HepG2 (cell line): Measurements from ENCODE around the gene SPAAR.

Experiments used
- RFX5 ChIP-seq: IDR thresholded peaks from 2 replicates; pipeline ENCODE4 v1.6.1; 2011; ENCODE audit warnings: low read depth, low read length, improper control_type of control experiment
- ZBED4 ChIP-seq: sonication (generic); formaldehyde crosslinking; IDR thresholded peaks from 2 replicates; pipeline ENCODE4 v1.4.0; 2020; ENCODE audit warnings: missing genetic modification reagents, borderline replicate concordance
- ZNF331 ChIP-seq: sonication (generic); formaldehyde crosslinking; IDR thresholded peaks from 2 replicates; pipeline ENCODE4 v1.4.0; 2020; ENCODE audit warnings: missing genetic modification reagents
- ZNF383 ChIP-seq: sonication (generic); formaldehyde crosslinking; IDR thresholded peaks from 2 replicates; pipeline ENCODE4 v1.4.0; 2020; ENCODE audit warnings: missing genetic modification reagents, mild to moderate bottlenecking, borderline replicate concordance

GRCh38 chr9:35914301-35914807 is 5.1 kb downstream of the SPAAR start:
- TF ChIP-seq ZBED4 (CRISPR knock-in tag) = no peak
- TF ChIP-seq ZNF383 (CRISPR knock-in tag) = no peak
- no peak for TF ChIP-seq ZNF331 (CRISPR knock-in tag)
- TF ChIP-seq RFX5 = no peak
